ENCODE data around the gene DMTF1.

- TF ChIP-seq CTCF (conservative IDR thresholded peaks at IDR 0.05; ENCODE audit: low read length), result no peak
- TF ChIP-seq EZH2phosphoT487 (IDR thresholded peaks at IDR 0.05; ENCODE audit: borderline replicate concordance, low read depth, low read length), result no peak
Observed at GRCh38 chr7:87154569-87154968, 2.3 kb downstream of the DMTF1 start.
